GM18907 (cell line): Measurements from ENCODE around the gene TBX6.

Experiments
- ATAC-seq: cut with Tn5 transposase; IDR thresholded peaks from one replicate; pipeline ENCODE4 v1.9.1; 2021; ENCODE audit warnings: mild to moderate bottlenecking, moderate library complexity; ENCODE audit not compliant: unreplicated experiment

Gene TBX6

GRCh38 chr16:30087181-30087898, 4.4 kb downstream of the TBX6 start:
- ATAC-seq, result no peak

GRCh38 chr16:30086291-30087140, 5.2 kb downstream of the TBX6 start:
- no peak for ATAC-seq

GRCh38 chr16:30085820-30086219, 5.9 kb downstream of the TBX6 start:
- no peak for ATAC-seq

- ATAC-seq, result no peak
Observed at GRCh38 chr16:30085247-30085646, 6.5 kb downstream of the TBX6 start.

GRCh38 chr16:30084816-30085159, 6.9 kb downstream of the TBX6 start:
- no peak for ATAC-seq

GRCh38 chr16:30084096-30084815, 7.5 kb downstream of the TBX6 start:
- no peak for ATAC-seq

GRCh38 chr16:30083216-30084055, 8.3 kb downstream of the TBX6 start:
- no peak for ATAC-seq

GRCh38 chr16:30082545-30083090, 9.1 kb downstream of the TBX6 start:
- no peak for ATAC-seq

GRCh38 chr16:30079480-30079879, 12.2 kb downstream of the TBX6 start:
- no peak for ATAC-seq

- no peak for ATAC-seq
Observed at GRCh38 chr16:30078744-30079143, 13.0 kb downstream of the TBX6 start.

- no peak for ATAC-seq
Observed at GRCh38 chr16:30077656-30078055, 14.1 kb downstream of the TBX6 start.

GRCh38 chr16:30076276-30076791, 15.4 kb downstream of the TBX6 start:
- peak; percentile 32 for ATAC-seq

- peak; percentile 76 for ATAC-seq
Observed at GRCh38 chr16:30075503-30076275, 16.0 kb downstream of the TBX6 start, which contains the start of gene PPP4C. PPP4C (plus strand) TSS chr16:30075994; CDS start chr16:30076378, 384 bp downstream.

GRCh38 chr16:30070490-30070889, 21.2 kb downstream of the TBX6 start:
- ATAC-seq, result no peak

- no peak for ATAC-seq
Observed at GRCh38 chr16:30069611-30070462, 21.9 kb downstream of the TBX6 start.

GRCh38 chr16:30068750-30069610, 22.7 kb downstream of the TBX6 start:
- no peak for ATAC-seq

- no peak for ATAC-seq
Observed at GRCh38 chr16:30068333-30068732, 23.4 kb downstream of the TBX6 start.

GRCh38 chr16:30067584-30067916, 24.2 kb downstream of the TBX6 start:
- no peak for ATAC-seq
